GM19240 (cell line): Measurements from ENCODE around the gene RNU1-2.
"Not testable (repeated sequence)": the region's sequence is repeated elsewhere in the genome, so short reads cannot be mapped to it uniquely, and the experiment has no call there.

ENCODE experiments used
- DNase-seq: peaks from one replicate; pipeline ENCODE4 v3.0.0; 2011; ENCODE audit warnings: low spot score; ENCODE audit not compliant: insufficient read length

Gene RNU1-2

GRCh38 chr1:16907870-16908758, 12.3 kb downstream of the RNU1-2 start:
- DNase-seq, result no peak

DNA sequence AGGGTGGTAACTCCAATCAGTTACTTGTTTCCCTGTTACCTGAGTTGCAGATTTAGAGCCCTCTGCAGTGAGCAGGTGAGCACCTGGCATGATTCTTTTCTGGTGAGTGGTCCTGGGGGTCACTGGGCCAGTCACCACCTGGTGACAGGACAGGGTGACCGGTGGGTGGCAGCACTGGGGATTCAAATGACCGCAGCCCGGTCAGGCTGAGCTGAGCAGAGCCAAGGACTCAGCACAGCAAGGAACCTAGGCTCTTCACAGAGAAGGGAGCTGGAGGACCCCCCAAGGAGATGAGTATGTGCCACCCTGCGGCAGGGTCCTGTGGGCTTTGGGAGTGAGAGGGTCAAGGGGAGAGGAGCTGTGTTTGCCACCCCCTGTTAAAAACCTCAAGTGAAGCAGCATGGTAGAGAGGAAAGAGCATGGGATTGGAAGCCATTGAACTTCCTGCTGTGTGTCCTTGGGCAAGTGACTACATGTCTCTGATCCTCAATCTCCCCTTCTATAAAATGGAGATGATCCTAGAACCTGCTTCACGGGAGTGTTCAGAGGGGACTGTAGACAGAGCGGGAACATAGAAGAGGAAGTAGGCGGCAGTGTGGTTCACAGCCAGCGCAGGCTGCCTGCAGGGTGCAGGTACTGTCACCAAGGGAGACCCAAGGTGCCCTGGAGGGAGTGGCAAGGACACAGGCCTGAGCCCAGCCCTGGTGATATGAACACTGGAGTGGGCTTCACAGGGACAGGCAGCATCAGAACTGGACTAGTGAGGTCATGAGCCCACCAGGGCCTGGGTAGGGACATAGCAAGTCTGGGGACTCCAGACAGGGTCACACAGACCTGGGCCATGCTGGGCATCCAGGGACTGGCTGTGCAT, 16.3 kb downstream of the RNU1-2 start:
- DNase-seq, result not testable (repeated sequence)

DNA sequence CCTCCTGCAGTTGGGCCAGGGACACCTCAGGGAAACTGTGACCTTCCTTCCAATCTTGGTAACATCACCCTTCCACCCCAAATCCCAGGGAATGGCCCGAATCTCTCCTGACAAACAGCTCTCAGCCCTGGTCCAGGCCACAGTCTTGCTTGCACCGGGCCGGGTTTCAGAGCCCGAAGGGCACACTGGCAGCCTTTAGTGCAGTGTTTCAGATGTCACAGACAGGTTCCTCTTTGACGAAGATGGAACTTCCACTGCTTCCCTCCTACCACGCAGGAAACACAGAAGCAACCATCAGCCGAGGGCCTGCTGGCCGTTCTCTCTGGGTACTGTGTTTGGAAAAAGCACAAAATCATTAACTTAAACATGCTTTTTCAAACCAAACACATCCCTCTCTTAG, 17.0 kb downstream of the RNU1-2 start:
- not testable (repeated sequence) for DNase-seq

DNA sequence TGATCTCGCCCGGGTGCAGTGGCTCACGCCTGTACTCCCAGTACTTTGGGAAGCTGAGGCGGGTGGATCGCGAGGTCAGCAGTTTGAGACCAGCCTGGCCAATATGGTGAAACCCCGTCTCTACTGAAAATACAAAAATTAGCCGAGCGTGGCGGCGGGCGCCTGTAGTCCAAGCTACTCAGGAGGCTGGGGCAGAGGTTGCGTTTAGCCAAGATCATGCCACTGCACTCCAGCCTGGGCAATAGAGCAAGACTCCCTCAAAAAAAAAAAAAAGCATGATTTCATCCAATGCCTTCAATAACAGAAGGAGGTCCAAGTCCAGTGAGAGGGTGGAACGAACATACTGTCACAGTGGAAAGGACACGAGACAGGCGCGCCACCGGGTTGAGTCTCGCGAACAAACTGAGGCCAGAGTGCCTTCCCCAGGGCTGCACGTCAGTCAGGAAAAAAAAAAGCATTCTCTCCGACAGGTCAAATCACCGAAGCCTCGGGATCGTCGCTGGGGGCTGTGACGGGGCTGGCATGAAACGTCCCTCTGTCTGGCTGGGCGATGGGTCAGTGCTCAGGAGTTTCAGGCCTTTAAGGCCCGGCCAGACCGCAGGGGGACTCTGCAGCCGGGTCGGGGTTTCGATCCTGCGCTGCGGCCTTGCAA, 17.5 kb downstream of the RNU1-2 start:
- no peak for DNase-seq

DNA sequence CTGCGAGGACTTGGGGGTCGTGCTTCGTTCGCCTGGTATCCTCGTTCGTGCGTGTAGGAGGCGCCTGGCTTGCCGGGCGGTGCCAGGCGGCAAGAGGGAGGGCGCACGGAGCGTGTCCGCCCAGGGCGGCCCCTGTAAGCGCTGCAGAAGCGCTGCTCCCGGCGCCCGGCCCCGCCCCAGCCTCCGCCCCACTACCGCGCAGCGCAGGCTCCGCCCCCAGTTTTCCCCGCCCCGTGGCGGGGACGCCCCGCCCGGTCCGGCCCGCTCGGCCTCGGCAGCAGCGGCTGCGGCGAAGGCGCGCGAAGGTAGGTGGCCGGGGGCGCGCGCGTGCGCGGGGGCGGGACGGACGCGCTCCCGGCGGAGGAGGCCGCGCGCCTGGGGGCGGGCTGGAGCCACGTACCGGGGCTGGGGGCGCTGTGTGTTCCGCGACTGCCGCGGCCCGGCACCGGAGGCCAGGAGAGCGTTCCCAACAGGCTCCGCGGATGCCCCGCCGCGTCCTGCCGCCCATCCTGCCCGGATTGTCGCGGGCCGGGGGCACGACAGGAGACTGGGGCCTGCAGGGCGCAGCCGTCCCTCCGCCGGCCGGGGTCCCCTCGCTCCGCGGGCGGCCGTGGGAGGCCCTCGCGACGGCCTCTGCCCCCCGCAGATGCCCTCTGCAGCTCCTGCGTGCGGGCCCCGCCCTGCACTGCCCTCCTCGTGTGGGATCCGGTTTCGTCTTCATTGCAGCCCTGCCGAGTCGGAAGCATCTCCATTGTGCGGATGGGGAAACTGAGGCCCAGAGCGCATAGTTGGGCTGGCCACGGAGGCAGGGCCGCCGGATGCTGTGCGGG, 18.3 kb downstream of the RNU1-2 start:
- DNase-seq, result peak; percentile 96

DNA sequence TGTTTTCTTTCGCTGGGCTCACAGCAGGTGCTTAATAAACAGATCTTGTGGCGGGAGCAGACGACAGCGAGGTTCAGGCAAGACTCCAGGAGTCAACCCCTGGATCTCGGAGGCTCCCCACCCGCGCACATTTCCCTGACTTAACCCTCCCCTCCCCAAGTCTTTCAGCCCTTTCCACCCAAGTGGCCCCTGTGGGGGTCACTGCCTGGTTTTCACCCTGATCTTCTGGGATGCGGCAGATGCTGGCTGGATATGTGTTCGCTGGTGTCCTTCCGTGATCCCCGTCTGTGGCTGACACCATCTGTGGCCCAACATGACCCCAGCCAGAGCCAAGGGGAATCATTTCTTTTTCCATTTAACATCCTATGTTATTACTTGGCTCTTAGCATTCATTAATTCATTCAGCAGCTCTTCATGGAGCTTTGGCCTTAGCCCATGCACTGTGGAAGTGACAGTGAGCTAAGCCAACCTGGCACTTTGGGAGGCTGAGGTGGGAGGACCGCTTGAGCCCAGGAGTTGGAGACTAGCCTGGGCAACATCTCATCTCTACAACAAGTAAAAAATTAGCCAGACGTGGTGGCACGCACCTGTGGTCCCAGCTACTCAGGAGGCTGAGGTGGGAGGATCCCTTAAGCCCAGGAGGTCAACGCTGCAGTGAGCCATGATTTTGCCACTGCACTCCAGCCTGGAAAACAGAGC, 19.3 kb downstream of the RNU1-2 start:
- not testable (repeated sequence) for DNase-seq

- no peak for DNase-seq
Measured at GRCh38 chr1:16915627-16915973, 19.8 kb downstream of the RNU1-2 start.

DNA sequence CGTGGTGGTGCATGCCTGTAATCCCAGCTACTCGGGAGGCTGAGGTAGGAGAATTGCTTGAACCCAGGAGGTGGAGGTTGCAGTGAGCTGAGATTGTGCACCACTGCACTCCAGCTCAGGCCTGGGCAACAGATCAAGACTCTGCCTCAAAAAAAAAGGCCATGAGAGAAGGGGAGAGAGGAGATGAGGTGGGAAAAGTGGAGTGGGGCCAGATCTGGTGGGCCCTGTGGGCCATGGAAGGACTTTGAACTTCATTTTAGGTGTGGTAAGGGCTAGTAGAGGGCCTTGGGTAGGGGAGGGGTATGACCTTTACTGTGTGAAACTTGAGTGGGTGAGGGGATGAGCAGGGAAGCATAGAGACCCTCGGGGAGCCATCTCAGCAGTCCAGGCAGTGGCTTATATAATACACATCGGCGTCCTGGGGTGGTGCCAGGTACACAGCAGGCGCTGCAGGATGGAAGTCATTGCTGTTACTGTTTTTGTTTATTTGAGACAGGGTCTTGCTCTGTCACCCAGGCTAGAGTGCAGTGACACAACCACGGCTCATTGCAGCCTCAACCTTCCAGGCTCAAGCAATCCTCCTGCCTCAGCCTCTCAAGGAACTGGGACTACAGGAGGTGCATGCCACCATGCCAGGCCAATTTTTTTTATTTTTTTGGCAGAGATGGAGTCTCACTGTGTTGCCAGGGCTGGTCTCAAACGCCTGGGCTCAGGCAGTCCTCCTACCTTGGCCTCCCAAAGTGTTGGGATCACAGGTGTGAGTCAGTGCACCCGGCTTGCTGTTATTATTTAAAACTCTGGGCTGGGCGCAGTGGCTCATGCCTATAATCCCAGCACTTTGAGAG, 20.5 kb downstream of the RNU1-2 start:
- DNase-seq, result not testable (repeated sequence)

DNA sequence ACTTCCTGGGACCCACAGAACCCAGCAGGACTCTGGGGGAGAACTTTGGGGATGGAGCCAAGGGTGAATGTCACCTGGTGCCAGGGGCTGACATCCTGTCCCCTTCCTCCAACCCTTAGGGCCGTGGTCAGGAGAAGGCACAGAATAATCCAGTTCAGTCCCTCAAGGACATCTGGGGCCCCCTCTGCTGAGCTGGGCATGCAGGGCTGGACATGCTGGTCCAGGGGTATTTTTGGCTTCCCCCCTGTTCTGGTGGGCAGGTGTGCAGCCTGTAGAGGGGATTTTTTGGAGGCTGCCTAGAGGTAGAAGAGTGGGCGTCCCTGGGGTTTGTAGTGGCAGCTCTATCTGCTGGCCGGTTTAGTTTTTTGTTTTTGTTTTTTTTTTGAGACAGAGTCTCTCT, 22.6 kb downstream of the RNU1-2 start:
- no peak for DNase-seq

DNA sequence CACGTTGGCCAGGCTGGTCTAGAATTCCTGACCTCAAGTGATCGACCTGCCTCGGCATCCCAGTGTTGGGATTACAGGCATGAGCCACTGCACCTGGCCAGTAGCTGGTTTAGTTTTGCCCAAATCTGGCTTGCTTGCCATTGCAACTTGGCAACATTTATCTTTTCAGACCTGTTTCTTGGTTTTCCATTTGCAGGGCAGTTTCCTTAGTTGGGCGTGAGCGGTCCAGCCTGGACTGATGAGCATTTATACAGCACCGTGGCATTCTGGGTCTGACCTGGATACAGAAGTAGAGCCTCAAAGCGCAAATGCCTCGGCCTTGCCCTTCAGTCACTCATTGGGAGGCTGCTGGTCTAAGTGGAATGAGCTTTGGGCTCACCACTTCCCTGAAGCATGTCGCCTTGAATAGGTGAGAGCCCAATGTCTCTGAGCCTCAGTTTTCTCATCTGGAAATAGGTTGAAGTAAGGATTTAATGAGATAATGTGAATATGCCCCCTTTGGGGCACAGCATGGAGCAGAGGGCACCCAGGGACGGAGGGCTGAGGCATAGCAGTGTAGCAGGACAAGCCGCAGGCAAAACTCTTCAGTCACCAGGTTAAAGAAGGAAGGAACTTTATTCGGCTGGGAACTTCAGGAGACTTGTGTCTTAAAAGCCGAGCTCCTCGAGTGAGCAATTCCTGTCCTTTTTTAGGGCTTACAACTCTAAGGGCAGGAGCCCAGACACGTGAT, 23.3 kb downstream of the RNU1-2 start:
- DNase-seq, result not testable (repeated sequence)

- no peak for DNase-seq
Measured at GRCh38 chr1:16920951-16921350, 25.2 kb downstream of the RNU1-2 start.

DNA sequence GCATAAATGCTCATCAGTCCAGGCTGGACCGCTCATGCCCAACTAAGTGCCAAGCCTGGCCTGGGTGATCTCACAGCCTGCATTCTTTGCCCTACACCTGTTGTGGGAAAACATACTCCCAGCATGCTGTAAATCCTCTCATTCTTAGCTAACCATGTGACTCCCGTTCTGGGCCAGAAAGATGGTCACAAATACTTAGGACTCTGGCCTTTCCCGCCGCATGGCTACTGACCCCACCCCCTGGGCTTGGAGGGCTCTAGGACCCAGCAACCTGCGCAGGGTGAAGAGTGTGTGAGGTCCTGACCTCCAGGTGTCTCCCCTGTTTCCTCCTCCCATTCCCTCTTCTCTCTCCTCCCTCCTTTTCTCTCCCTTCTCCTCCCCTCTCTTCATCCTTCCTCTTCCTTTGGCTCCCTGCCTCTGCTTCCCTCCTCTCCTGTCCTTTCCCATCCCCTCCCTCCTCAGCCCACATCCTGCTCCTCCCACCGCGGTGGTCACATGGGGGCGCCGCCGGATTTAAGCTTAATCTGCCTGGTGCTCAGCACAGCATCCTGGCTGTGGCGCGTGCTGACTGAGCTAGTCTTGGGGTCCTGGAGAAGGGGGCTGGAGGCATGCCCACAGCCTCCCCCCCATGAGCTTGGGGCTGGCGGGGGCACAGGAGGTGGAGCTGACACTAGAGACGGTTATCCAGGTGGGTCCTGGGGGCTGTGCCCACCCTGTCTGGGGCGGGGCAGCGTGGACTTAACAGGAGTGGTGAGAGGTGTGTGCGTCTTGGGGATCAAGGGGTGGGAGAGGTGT, 25.8 kb downstream of the RNU1-2 start, which contains the start of gene CROCC:
TSS of gene CROCC (plus strand) at position 541 of the 795 bp plus-strand sequence. CDS start at position 629, 88 bp downstream.
- DNase-seq, result no peak

DNA sequence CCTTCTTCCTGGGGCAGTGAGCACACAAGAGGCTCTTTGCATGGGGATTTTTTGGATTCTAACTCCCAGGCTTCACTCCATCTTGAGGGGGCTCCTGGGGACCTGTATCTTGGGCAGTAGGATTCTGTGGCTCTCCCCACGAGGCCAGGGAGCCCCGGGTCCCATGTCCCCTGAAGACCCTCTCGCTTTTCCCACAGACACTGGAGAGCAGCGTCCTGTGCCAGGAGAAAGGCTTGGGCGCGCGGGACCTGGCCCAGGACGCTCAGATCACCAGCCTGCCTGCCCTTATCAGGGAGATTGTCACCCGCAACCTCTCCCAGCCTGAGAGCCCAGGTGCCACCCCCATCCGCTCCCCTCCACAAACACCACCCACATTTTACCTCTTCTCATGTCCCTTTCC, 26.7 kb downstream of the RNU1-2 start:
- DNase-seq, result no peak

DNA sequence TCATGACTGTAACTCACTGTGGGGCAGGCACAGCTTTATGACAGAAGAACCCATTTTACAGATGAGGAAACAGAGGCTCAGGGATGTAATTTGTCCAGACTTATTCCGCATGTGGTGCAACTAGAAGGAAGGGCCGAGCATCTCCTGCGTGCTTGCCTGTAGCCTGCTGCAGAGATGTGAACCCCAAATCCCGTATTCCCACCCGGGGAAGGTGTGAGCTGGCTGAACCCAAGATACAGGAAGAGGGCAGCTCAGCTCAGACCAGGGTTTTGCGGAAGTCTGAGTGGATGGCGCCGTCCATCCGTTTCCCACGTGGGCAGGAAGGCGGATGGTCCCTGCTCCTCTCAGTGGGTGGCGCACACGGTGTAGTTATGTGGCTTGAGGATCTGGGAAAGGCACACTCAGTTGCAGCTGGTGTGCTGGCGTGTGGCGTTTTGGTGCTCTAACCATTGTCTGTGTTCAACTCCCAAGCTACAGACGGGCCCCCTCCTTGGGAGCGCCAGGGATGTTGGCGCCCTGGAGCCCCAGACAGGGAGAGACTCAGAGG, 27.2 kb downstream of the RNU1-2 start:
- DNase-seq, result no peak

DNA sequence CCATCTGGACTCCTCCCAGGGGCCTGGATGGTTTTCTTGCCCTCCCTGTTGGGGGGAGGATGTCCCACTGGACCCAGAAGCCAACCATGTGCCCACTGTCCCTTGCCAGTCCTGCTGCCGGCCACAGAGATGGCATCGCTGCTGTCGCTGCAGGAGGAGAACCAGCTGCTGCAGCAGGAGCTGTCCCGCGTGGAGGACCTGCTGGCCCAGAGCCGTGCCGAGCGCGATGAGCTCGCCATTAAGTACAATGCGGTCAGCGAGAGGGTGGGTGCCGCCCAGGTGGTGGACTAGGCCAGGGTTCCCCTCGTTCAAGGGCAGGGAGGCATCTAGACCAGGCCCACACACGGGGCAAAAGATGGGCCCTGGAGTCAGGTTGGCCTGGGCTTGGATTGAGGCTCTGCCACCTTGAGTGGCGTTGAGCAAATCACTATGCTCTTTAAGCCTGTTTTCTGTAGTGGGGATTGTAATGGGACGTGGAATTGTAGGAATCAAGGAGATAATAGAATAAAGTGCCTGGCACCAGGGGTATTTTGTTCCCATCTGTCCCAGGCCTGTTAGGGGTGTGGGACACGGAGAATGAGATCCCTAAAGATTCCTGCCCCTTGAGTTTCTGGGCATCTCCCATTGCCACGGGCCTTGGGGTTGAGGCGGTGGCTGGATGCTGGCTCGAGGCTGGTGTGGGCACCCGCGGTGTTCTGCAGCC, 28.6 kb downstream of the RNU1-2 start:
- no peak for DNase-seq

DNA sequence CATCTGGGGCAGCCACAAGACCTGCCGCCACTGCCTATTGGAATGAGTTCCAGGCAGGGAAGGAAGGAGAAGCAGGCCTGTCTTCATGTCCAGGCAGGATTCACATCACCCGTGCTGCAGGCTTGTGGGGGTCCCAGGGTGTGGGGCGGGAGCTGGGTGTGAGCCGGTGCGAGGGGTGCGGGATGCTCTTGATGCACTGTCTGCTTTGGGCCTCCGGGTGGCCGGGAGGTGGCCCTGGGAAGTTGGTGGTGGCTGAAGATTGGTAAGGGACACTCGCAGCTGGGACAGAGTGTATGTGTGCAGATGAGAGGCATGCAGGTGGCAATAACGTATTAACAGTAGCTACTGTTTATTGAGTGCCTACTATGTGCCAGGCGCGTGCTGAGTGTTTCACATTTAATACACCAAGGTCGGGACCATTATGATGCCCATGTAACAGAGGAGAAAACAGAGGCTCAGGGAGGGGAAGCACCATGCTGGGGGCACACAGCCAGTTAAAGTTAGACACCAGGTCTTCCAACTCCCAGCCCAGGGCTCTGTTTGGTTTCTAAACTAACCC, 29.2 kb downstream of the RNU1-2 start:
- no peak for DNase-seq
